GM18868 (cell line): Measurements from ENCODE around the gene SEMA4A.
"Not testable (repeated sequence)": the region's sequence is repeated elsewhere in the genome, so short reads cannot be mapped to it uniquely, and the experiment has no call there.

Source experiments
- ATAC-seq: cut with Tn5 transposase; IDR thresholded peaks from one replicate; pipeline ENCODE4 v1.9.1; 2021; ENCODE audit warnings: mild to moderate bottlenecking, moderate library complexity; ENCODE audit not compliant: unreplicated experiment

Gene SEMA4A

DNA sequence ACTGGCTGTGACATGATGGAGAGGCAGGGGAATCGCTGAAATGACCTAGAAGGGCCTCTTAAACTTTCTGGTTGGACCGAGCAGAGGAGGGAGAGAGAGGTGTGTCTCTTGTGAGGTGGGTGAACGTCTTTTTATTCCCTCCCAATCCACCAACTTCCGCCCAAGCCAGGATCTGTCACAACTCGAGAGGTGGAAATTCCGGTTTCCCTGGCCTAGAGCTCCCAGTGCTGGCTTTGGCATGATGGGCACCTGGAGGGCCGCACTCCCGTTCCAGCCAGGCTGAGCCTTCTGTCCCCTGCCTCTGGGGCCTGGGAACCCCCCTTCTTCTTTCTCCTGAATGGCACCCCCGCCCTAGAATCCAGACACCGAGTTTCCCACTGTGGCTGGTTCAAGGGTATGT, at the start of gene SEMA4A:
SEMA4A (plus strand) TSS at position 224 of the 400 bp plus-strand sequence. CDS start 994 bp downstream, outside the sequence.
- ATAC-seq: no peak

DNA sequence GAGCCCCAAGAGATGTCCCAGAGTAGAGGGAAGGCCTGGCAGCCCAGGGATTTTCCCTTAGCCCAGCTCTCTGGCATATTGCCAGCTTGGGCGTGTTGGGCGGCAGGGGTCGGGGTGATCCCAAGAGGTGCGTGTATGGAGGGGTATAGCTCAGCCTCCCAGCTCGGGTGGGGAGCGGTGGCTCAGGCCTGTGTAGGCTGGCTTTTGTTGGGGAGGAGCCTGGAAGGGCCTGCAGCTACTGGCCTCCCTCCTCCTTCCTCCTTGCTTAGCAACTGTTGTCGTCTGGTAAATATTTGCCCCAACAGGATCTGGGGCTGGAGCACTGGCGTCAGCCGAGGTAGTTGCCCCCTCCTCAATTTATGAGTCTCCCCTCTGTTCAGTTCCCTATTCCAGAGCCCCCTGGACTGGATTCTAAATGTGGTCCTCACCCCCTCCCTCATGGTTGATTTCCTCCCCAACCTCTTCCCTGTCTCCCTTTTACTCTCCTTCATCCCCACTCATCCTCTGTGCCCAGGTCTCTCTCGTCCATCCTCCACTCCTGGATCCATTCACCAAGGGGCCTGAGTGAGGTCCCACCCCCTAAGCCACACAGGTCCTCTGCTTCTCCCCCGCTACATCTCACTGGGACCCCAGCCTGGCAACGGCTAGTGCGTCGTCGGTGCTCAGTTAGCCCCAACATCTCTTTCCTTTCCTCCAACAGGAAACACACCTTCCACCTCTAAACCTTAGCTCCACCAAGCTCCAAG, 49.1 kb upstream of the SEMA4A start:
- ATAC-seq: no peak

DNA sequence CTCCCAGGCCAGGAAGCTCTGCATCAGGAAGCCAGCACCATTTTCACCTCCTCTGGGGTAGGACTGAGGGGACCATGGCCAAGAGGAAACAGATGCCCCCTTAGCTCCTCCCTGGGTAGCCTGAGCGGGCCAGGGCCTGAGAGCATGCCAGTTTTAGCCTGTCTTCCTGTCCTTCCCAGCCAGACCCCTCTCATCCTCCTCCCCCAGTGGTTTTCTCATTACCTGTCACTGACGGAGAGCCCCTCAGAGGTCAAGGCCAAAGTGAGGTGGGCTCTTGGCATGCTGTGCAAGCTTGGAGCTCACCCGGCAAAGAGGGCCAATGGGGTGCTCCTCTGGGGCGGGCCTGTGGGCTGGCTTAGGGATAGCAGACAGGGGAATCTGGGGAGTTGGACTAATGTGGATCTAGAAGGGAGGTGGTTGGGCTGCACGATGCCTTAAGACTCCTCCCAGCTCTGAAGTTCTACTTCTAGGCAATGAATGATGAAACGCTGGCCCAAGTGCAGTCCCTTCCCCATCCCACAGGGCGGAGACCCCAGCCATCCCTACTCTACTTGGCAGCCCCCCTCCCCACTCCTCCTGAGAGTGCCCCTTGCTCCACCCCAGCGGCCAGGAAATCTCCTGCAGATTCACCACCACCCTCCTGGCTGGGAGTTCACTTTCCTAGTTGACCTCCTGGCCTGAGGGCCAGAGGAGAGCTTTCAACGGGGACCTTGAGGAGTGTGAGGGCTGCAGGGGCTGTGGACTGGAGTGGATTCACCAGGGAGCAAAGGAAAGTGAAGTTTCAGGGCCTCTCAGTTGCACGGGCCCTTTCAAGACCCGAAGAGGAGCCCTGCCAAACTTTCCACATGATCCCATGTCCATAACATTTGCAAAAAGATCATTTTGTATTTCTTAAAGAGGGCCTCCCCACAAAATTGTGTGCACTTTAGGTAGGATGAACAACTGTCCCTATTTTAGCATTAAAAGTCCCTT, 48.2 kb upstream of the SEMA4A start:
- no peak for ATAC-seq

DNA sequence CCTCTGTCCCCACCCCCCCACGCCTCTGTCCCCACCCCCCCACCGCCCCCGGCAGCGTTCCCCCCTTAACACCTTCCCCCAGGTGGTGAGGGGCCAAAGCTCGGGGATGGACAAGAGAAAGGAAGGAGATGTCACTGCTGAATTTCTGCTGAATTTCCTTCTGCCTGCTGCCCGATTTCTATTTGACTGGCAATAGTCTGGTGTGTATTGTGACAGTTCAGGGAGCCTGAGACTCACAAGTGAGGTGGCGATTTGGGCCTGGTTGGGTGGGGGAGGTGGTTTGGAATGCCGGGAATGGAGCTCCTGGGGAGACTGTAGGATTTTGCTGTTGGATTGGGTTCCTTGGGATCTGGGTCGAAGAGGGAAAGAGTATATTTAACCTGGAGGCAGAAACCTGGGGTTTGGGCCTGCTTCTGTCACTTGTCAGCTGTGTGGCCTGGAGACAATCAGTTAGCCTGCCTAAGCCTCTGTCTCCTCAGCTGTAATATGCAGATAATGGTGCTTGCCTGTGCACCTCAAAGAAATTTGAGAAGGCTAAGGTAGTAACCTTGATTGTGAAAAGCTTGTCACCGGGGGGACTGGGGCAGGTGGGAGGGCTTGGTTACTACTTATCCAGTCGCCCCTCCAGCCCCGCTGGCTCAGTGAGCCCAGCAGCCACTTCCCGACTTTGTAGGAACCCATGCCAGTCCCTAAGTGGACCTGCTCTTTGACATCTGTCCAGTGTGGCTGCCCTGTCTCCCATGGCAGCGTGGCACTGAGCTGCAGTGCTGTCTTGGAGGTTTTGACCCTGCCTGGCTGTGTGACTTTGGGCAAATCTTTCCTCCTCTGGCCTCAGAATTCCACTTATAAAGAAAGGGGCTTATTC, 46.5 kb upstream of the SEMA4A start:
- no peak for ATAC-seq

DNA sequence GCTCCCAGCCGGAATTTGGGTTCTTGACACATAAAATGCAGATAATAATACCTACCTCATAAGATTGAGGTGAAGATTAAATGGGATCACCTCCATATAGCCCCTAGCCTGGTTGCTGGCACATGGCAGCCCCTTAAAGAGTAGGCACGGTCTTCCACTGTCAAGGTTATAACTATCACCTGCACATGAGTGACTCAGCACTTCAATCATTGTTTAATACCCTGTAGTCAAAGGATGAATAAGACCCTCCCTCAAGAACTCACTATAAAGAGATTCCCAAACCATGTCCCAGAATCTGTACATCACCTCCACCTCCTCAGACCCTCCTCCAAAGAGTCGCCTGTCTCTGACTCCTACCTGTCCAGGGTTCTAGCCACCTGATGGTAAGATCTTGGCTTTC, 45.3 kb upstream of the SEMA4A start:
- no peak for ATAC-seq

DNA sequence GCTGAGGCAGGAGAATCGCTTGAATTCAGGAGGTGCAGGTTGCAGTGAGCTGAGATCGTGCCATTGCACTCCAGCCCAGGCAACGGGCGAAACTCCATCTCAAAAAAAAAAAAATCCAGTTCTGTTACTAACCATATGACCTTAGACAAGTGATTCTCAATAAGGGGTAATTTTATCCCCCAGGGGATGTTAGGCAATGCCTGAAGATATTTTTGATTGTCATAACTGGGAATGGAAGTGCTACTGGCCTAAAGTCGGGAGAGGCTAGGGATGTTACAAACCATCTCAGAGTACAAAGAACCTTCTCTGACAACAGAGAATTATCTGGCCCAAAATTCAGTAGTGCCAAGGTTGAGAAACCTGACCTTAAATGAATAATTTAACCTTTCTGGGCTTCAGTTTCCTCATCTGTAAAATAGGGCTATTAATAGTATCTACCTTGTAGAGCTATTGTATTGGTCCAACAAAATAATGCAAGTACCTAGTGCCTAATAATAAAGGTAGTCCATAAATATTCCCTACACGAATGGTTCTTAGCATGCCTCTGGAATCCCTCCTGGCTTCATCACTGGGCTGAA, 44.6 kb upstream of the SEMA4A start:
- ATAC-seq: no peak

DNA sequence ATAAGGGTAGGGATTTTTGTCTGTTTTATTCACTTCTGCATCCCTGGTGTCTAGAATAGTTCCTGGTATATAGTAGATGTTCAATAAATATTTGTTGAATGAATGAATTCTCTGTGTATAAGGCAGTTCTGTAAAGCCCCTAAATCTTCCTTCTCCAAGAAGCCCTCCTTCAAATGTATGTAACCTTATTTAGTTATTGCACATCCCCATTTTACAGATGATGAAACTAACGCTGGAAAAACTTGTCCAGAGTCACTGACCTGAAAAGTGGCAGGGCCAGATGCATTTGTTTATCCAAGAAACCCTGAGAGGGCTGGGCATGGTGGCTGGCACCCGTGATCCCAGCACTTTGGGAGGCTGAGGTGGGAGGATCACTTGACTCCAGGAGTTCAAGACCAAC, 43.1 kb upstream of the SEMA4A start:
- ATAC-seq: no peak

DNA sequence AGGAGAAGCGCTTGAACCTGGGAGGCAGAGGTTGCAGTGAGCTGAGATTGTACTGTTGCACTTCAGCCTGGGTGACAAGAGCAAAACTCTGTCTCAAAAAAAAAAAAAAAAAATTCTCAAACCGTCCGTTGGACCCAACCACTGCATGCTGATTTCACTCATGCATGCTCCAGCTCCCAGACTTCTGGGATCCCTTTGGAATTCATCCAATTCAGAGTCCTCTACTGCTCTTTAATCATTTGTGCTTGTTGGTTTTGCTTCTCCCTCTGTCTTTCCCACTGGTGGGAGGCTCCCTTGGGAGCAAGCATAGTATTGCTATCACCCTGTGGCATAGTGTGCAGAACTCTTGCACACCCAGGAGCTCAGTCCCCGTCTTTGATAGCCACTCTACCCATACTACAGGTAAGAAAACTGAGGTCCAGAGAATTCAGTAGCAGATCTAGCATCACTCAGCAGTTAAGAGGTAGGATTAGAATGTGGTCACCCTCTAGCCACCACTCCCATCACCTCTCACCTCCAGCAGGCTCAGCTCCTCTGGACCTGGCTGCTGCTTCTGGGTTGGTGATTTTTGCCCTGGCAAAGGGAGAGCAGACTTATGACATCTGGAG, 41.9 kb upstream of the SEMA4A start:
- no peak for ATAC-seq

DNA sequence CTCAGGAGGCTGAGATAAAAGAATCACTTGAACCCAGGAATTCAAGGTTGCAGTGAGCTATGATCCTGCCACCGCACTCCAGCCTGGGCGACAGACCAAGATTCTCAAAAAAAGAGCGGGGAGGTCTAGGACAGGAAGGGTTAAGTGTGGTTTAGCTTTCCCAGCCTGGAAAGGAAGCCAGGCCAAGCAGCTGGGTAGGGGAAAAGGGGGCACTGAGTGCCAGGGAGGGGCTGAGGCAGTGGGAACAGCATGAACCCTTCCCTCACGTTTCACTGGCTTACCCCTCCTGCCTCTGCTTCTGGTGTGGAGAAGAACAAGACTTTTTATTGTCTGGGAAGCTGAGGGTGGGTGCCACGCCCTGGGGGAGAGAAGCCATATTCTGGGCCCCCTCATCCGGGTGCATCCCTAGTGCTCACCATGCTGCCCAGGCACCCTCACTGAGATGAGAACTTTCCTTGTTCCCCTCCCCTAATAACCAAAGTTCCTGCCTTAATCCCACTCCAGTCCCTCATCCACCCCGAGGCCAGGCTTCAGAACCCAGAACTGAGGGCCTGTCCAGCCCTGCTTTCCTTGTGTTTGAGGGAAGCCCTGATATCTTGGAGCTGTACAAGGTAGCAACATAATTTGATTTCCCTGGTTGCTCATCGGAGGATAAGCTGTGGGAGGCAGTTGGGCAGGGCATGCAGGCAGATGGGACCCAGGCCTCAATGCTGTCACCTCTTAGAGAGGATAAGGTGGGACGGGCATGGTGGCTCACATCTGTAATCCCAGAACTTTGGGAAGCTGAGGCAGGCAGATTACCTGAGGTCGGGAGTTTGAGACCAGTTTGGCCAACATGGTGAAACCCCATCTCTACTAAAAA, 40.9 kb upstream of the SEMA4A start:
- no peak for ATAC-seq

DNA sequence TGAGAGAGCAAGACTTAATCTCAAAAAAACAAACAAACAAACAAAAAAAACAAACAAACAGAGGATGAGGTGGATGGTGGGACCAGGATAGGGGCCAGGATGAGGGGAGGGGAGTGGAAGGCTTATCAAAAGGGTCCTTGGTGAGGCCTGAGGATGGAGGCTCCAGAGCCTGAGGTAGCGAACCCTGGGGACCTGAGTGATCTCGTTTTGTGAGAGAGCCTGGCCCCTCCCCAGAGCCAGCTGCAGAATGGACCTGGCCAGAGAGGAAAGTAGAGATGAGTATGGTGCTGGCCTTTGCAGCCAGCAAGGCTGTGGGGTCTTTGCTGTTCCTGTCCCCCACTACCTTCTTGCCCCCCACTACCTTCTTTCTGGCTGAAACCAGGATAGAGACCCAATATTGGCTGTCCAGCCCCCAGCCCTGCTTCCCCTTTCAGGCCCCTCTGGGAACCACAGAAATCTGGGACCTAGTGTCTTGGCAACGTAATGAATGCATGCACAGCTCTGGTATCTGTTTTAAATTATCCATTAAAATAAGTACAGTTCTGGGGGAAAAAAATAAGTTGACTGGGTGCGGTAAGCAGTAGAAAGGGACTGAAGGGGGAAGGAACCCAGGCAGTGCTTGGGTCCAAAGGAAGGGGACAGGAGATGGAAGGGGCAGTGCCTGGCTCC, 40.0 kb upstream of the SEMA4A start:
- ATAC-seq: no peak

DNA sequence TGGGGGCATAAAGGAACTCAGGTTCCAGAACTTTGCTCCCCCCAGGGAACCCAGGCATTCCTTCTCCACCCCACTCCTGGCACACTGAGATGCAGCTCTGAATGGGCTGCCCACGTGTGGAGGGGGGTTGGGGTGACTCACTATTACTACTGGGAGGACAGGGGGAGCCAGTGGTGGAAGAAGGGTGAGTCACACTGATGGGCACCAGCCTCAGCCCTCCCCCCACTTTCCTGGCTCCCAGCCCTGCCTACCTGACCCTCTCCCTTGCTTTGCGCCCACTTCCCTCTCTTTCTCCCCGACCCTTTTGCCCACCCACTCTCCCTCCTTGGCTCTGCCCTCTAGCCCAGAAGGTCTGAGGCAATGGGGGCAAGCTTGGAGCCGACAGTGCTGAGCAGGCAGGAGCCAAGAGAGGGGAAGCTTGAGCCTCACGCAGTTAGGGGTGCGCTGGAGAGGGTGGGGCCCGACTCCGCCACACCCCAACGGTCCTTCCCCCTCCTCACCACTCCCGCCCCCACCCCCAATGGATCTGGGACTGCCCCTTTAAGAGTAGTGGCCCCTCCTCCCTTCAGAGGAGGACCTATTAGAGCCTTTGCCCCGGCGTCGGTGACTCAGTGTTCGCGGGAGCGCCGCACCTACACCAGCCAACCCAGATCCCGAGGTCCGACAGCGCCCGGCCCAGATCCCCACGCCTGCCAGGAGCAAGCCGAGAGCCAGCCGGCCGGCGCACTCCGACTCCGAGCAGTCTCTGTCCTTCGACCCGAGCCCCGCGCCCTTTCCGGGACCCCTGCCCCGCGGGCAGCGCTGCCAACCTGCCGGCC, 39.1 kb upstream of the SEMA4A start, which contains the start of gene LMNA:
LMNA (plus strand) TSS at position 611 of the 818 bp plus-strand sequence. CDS start 208 bp downstream, outside the sequence.
- peak; percentile 78 for ATAC-seq

DNA sequence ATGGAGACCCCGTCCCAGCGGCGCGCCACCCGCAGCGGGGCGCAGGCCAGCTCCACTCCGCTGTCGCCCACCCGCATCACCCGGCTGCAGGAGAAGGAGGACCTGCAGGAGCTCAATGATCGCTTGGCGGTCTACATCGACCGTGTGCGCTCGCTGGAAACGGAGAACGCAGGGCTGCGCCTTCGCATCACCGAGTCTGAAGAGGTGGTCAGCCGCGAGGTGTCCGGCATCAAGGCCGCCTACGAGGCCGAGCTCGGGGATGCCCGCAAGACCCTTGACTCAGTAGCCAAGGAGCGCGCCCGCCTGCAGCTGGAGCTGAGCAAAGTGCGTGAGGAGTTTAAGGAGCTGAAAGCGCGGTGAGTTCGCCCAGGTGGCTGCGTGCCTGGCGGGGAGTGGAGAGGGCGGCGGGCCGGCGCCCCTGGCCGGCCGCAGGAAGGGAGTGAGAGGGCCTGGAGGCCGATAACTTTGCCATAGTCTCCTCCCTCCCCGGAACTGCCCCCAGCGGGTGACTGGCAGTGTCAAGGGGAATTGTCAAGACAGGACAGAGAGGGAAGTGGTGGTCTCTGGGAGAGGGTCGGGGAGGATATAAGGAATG, 38.4 kb upstream of the SEMA4A start:
- no peak for ATAC-seq

DNA sequence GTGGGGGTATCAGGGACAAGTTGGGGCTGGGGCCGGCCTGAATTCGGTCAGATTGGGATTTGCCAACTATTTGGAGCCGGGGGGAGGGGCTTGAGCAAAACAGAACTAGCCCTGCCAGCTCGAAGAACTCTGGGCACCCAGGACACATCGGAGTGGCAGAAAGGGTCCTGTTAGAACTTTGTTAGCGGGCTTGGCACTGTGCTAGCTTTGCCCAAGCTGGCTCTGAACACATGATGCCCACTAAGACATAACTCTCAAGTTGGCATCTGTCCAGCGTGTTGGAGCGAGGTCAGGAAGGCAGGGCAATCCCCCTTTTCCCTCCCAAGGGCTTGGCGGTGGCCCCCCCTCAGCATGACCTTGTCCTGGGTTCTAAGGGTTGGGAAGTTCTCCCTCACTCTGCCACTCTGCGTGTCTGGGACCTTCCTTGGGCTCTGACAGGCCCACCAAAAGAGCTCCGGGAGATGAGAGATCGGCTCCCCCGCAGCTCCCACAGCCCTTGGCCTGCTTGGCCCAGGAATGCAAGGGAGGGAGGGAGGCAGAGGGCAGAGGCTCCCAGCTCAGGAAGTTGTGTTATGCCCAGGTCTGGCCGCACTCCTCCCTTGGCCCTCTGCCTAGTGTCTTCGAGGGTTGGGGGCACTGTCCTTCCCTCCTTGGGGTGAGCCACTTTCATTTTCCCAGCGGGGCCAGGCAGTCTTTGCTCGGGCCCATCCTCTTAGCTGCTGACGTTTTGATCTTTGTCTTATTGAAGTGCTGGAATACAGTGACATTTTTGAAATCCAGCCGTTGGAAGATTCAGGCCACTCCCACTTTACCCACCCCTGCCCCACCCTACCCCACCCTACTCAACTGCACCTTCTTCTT, 37.6 kb upstream of the SEMA4A start:
- ATAC-seq: no peak

DNA sequence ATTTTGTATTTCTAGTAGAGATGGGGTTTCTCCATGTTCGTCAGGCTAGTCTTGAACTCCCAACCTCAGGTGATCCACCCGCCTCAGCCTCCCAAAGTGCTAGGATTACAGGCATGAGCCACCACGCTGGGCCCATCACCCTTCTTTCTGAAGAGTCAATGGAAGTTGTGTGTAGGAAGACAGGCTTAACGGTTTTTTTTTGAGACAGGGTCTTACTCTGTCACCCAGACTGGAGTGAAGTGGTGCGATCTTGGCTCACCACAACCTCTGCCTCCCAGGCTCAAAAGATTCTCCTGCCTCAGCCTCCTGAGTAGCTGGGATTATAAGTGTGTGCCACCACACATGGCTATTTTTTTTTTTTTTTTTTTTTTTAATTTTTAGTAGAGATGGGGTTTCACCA, 36.7 kb upstream of the SEMA4A start:
- not testable (repeated sequence) for ATAC-seq

DNA sequence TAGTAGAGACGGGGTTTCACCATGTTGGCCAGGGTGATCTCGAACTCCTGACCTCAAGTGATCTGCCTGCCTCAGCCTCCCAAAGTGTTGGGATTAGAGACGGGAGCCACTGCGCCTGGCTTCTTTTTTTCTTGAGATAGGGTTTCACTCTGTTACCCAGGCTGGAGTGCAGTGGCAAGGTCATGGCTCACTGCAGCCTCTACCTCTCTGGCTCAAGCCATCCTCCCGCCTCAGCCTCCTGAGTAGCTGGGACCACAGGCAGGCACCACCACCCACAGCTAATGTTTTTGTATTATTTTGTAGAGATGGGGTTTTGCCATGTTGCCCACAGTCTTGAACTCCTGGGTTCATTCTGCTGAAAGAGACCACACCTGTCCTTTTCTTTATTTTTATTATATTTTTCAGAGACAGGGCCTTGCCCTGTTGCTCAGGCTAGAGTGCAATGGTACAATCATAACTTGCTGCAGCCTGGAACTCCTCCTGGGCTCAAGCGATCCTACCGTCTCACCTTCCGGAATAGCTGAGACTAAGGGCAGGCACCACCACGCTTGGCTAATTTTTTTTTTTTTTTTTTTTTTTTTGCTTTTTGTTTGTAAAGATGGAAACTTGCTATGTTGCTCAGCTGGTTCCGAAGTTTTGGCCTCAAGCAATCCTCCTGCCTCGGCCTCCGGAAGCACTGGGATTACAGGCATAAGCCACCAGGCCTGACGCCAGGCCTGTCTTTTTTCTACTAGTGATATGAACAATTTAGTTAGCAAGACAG, 35.8 kb upstream of the SEMA4A start:
- ATAC-seq: no peak
